IPS-20b (cell line): ENCODE data around the gene SLC4A11.

Experiments used
- H3K27ac ChIP-seq: one replicate; pipeline ENCODE4 v1.5.1; 2013; ENCODE audit warnings: low read length
- H3K27me3 ChIP-seq: 2 replicates; pipeline ENCODE4 v1.6.1; 2013; ENCODE audit warnings: mild to moderate bottlenecking, low read length, inconsistent platforms; ENCODE audit not compliant: insufficient read depth
- H3K36me3 ChIP-seq: 2 replicates; pipeline ENCODE4 v1.6.1; 2013; ENCODE audit warnings: low read depth, mild to moderate bottlenecking, inconsistent platforms, low read length, moderate library complexity; ENCODE audit not compliant: insufficient read depth
- H3K4me1 ChIP-seq: 2 replicates; pipeline ENCODE4 v1.6.1; 2013; ENCODE audit warnings: mild to moderate bottlenecking, control low read depth, inconsistent platforms, low read length, moderate library complexity; ENCODE audit not compliant: insufficient read depth
- H3K4me3 ChIP-seq: 2 replicates; pipeline ENCODE4 v1.5.1; 2013; ENCODE audit warnings: mild to moderate bottlenecking, low read length, inconsistent platforms
- H3K9ac ChIP-seq: 2 replicates; pipeline ENCODE4 v1.6.1; 2013; ENCODE audit warnings: low read depth, mild to moderate bottlenecking, inconsistent platforms, low read length, moderate library complexity
- H3K9me3 ChIP-seq: 2 replicates; pipeline ENCODE4 v1.6.1; 2013; ENCODE audit warnings: mild to moderate bottlenecking, low read depth, low read length, inconsistent platforms; ENCODE audit not compliant: insufficient read depth

The SLC4A11 gene

DNA sequence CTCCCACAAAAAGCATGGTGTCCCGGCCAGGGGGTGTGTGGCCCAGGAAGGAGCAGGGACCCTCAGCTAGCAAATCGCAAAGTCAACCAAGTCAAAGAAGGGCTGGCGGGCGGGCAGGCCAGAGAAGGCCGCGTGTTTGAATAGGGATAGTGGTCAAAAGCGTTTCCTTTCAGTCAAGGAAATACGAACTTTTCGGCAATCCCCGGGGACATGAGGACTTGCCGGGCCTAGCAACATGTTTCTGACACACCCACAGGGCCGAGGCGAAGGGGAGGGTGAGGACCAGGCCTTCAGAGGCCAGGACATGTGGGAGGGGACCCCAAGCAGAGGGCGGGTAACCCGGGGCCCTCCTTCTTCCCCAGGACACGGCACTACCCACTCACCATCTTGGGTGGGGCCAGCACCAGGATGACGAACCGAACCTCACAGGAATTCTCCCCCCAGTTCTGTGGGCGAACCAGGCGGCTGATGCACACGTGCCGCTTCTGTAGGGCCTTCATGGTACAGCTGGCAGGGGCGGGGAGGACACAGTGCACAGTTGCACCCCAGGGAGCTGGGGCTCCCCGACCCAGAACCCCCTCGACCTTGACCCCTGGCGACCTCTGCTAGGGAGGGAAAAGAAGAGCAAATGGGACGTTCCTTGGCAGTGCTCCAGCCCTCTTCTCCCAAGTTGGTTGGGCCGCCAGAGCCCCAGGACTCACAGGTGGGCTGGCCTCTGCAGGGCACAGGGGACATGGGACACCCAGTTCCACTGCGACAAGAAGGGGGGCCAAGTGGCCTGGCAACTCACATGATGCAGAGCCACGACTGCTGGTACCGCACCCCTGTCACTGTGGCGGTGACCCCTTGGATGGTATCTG lies 5.6 kb downstream of the SLC4A11 start:
- Histone ChIP-seq H3K27me3 (peaks cover 30% of the 10 kb centered on the region), H3K4me3 (no peak overlapping the region), H3K4me1 (no peaks in the 10 kb centered on the region), H3K9me3 (no peaks in the 10 kb centered on the region), H3K9ac (no peak overlapping the region), H3K36me3 (peaks cover 8% of the 10 kb centered on the region; the same call in 1 of the 2 replicates), H3K27ac (no peak overlapping the region)

DNA sequence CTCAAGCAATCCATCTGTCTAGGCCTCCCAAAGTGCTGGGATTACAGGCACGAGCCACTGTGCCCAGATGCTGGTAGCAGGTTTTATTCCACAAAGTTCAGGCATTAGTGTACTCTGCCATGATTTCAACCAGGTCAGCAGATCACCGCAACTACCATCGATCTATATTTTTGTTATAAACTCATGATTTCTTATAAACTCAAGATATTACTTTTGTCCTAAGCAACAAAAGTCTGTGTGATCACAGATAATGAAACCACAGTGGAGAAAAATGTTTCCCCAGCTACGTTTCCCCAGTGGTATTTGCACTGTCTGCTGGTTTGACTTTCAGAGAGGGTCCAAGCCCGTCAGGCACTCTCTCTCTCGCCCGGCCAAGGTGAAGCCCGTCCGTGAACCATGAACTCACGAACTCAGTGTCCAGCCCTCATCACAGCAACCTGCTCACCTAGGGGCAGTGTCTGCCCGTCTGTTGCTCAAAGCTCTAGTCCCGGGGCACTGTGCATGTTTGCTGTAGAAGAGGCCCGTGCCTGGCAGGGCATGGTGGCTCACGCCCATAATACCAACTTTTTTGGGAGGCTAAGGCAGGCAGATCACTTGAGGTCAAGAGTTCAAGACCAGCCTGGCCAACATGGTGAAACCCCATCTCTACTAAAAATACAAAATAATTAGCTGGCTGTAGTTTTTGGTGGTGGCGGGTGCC lies 7.0 kb downstream of the SLC4A11 start:
- peaks cover 11% of the 10 kb centered on the region for H3K36me3 ChIP-seq
- H3K9me3 ChIP-seq, result no peaks in the 10 kb centered on the region
- H3K4me3 ChIP-seq, result no peak overlapping the region
- no peak overlapping the region for H3K9ac ChIP-seq
- peaks cover 16% of the 10 kb centered on the region for H3K27me3 ChIP-seq
- H3K4me1 ChIP-seq, result no peaks in the 10 kb centered on the region
- no peak overlapping the region for H3K27ac ChIP-seq

DNA sequence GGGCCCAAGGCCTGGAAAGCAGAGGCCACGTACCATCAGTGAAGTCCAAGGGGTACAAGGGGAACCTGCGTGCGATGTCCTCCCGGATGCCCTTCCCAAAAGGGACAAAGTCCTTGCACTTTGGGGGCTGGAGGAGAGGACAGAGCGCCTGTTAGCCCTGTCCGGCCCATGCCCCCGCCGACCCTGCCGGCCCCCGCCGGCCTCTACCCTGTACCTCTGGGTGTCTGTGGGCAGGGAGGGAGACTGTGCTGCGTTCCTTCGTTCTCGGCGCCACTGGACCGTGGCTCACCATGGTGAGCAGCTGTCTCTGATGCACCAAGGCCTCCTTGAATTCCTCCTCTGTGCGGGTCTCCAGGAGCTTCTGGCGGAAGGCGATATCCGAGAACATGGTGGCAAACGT lies 7.9 kb downstream of the SLC4A11 start:
- Histone ChIP-seq H3K27ac (no peak overlapping the region), H3K36me3 (peaks cover 19% of the 10 kb centered on the region)

DNA sequence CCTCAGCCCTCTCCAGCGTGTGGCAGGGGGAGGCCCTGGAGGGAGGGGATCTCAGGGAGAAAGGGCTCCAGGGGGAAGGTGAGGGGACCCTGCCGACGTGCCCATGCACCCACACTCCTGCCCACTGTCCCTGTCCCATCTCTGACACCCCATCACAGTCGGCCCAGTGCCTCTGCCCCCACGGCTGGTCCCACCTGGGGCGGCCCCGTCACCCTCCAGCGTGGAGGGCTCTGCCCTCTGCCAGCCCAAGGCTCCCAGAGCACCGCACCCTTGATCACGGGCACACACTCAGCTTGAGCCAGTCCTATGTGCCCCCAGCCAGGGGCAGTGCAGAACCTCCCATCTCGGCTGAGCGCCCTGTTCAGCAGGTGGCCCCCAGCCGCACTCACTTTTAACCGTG lies 9.2 kb downstream of the SLC4A11 start:
- H3K4me1 ChIP-seq, result no peaks in the 10 kb centered on the region
- H3K36me3 ChIP-seq, result peaks cover 22% of the 10 kb centered on the region
- H3K27ac ChIP-seq, result no peak overlapping the region
- H3K4me3 ChIP-seq, result no peak overlapping the region
- no peak overlapping the region for H3K9ac ChIP-seq
- no peaks in the 10 kb centered on the region for H3K27me3 ChIP-seq
- H3K9me3 ChIP-seq, result no peaks in the 10 kb centered on the region

More for the DNA sequence above, 7.9 kb downstream of the SLC4A11 start:
- Histone ChIP-seq H3K9me3 (no peaks in the 10 kb centered on the region), H3K27me3 (peaks cover 7% of the 10 kb centered on the region), H3K9ac (no peak overlapping the region), H3K4me3 (no peak overlapping the region), H3K4me1 (no peaks in the 10 kb centered on the region)

DNA sequence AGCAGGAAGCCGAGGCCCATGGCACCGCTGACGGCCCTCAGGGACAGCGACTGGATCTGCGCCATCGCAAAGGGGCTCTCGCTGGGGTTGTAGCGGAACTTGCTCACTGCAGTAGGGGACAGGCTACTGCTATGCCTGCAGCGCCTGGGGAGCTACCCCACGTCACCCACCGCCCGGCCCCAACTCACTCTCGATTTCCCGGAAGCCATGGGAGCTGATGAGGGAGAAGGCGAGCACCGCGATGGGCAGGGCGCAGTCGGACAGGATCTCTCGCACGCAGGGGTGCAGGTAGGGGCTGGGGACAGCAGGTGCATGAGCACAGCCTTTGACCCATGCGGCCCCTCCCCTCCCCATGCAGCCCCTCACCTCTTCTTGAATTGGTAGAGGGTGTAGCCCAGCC lies 9.8 kb downstream of the SLC4A11 start:
- H3K9ac ChIP-seq, result no peak overlapping the region
- no peak overlapping the region for H3K4me3 ChIP-seq
- H3K36me3 ChIP-seq, result peaks cover 22% of the 10 kb centered on the region
- no peaks in the 10 kb centered on the region for H3K9me3 ChIP-seq
- no peaks in the 10 kb centered on the region for H3K4me1 ChIP-seq
- no peak overlapping the region for H3K27ac ChIP-seq
- no peaks in the 10 kb centered on the region for H3K27me3 ChIP-seq

DNA sequence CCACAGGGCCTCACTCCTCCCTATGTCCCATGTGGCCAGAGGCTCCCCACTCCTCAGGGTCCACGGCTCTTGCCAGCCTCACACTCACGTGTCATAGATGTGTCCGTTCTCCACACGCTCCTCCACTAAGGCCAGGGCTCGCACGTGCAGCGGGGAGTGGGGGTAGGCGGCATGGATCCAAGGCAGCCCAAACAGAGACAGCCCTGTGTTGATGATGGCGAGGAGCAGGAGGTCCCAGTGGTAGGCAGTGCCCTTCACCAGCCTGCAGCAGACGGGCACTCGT lies 10.3 kb downstream of the SLC4A11 start:
- Histone ChIP-seq H3K27ac (no peak overlapping the region), H3K4me3 (no peak overlapping the region), H3K27me3 (no peaks in the 10 kb centered on the region), H3K4me1 (no peaks in the 10 kb centered on the region), H3K9ac (no peak overlapping the region), H3K9me3 (no peaks in the 10 kb centered on the region), H3K36me3 (peaks cover 23% of the 10 kb centered on the region)

DNA sequence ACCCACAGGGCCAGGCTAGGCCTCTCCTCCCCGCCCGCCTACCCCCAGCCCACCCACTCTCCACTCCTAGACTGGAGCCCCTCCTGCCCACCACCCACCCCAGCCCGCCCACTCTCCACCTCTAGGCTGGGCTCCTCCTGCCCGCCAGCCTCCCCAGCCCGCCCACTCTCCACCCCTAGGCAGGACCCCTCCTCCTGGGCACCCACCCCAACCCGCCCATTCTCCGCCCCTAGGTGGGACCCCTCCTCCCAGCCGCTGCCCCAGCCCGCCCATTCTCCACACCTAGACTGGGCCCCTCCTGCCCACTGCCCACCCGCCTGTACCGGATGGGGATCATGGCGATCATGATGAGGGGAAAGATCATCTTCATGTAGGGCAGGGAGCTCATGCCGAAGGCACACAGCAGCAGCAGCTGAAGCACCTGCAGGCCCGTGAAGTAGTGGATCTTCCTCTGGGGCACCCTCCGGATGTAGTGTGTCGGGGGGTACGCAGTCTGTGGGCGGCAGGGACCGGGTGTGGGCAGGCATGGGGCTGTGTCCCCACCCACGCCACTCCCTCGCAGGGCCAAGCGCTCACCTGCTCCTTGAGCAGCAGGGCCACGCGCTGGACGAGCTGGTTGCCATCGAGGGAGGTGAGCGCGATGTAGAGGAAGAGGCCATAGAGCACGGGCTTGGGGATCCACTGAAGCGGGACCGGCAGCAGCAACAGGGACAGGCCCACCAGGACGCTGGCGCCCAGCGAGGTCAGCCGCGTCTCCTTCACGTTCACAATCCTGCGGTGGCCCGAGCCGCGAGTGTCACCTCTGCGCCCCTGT lies 10.8 kb downstream of the SLC4A11 start:
- peaks cover 29% of the 10 kb centered on the region for H3K36me3 ChIP-seq
- no peak overlapping the region for H3K9ac ChIP-seq
- H3K27me3 ChIP-seq, result no peaks in the 10 kb centered on the region
- no peaks in the 10 kb centered on the region for H3K9me3 ChIP-seq
- no peaks in the 10 kb centered on the region for H3K4me1 ChIP-seq
- no peak overlapping the region for H3K4me3 ChIP-seq
- H3K27ac ChIP-seq, result no peak overlapping the region

DNA sequence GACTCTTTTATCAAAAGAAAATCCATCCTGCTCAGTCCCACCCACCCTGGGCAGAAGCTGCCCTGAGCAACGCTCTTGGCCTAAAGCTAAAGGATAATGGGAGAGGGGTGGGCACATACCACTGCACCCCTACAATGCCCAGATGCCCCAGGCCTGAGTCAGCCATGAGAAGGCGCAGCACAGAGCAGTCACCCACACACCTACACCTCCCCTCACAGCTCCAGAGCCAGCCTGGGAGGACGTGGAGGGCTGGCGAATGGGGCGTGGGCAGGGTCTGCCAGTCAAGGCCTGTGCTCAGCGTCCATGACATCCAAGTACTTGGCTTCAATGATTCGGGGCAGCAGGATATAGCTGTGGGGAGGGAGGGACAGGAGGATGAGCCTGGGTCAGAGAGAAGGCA lies 11.5 kb downstream of the SLC4A11 start:
- no peak overlapping the region for H3K27ac ChIP-seq
- no peak overlapping the region for H3K4me3 ChIP-seq
- peaks cover 35% of the 10 kb centered on the region for H3K36me3 ChIP-seq
- no peaks in the 10 kb centered on the region for H3K9me3 ChIP-seq
- H3K9ac ChIP-seq, result no peak overlapping the region
- no peaks in the 10 kb centered on the region for H3K27me3 ChIP-seq
- H3K4me1 ChIP-seq, result no peaks in the 10 kb centered on the region

DNA sequence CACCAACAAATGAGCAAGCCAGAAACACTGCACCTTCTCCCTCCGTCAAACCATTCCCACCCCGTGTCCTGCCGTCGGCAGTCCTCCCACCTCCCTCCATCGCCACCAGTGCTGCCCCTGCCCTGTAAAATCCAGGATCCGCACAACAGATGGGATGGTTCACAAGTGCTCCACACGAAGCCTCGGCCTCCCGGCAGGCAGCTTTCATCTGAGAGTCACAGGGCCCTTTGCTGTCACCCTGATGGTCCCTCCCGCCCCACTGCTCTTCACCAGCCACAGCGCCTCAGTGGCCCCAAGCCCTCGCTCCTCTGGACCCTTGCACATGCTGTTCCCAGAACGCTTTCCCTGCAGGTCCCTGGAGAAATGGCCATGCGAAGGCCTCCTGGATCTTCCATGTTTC lies 12.1 kb downstream of the SLC4A11 start:
- peaks cover 38% of the 10 kb centered on the region for H3K36me3 ChIP-seq
- no peak overlapping the region for H3K4me3 ChIP-seq
- no peaks in the 10 kb centered on the region for H3K27me3 ChIP-seq
- H3K9ac ChIP-seq, result no peak overlapping the region
- no peaks in the 10 kb centered on the region for H3K4me1 ChIP-seq
- no peaks in the 10 kb centered on the region for H3K9me3 ChIP-seq
- H3K27ac ChIP-seq, result no peak overlapping the region

DNA sequence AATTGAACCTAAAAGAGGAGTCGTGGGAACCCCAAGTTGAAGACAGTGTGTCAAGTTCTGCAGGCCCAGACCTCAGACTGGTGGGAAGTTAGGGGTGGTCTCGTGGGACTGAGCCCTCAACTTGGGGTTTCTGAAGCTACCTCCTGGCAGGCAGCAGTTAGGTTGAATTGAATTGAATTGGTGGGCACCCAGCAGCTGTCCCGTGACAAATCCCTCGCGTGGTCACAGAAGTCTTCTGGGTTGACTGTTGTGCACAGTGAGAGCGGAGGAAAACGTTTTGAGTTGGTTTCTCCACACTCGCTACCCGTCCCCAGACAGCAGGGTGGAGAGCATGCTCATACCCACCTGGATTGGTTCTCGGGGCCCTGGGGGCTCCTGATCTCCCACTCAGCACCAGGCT lies 12.9 kb downstream of the SLC4A11 start:
- Histone ChIP-seq H3K9me3 (no peaks in the 10 kb centered on the region), H3K36me3 (peaks cover 41% of the 10 kb centered on the region), H3K27ac (no peak overlapping the region), H3K27me3 (no peaks in the 10 kb centered on the region), H3K4me3 (no peak overlapping the region), H3K4me1 (no peaks in the 10 kb centered on the region), H3K9ac (no peak overlapping the region)

DNA sequence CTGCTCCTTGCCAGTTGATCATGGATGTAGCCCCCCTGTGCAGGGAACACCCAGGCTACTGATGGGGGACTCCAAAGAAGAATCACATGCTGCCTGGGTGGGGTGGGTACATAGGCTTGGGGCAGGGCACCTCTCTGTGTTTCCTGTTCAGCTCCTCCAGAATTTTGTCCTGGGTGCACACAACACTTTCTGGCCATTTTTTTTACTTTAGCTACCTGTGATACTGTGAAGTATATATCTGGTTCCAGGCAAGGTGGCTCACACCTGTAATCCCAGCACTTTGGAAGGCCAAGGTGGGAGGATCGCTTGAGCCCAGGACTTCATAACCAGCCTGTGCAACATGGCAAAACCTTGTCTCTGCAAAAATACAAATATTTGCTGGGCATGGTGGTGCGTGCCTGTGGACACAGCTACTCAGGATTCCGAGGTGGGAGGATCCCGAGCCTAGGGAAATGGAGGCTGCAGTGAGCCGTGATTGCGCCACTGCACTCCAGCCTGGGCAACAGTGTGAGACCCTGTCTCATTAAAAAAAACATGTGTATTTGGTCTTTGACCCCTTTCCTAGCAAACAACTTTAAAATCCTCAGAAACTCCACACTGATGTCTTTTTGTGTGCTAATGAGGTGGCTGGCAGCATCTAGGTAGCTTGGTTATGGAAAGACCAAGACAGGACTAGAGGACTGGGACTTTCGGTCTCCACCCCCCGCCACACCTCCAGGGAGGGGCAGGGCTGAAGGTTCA lies 14.1 kb downstream of the SLC4A11 start:
- peaks cover 53% of the 10 kb centered on the region for H3K36me3 ChIP-seq
- H3K9me3 ChIP-seq, result no peaks in the 10 kb centered on the region
- no peaks in the 10 kb centered on the region for H3K27me3 ChIP-seq
- no peak overlapping the region for H3K27ac ChIP-seq
- no peak overlapping the region for H3K4me3 ChIP-seq
- H3K9ac ChIP-seq, result no peak overlapping the region
- no peaks in the 10 kb centered on the region for H3K4me1 ChIP-seq
